Mesendoderm (in vitro differentiated cells): ENCODE measurements around the gene PLCXD3.
A peak's percentile ranks its signal among the peaks of the same experiment; 100 is the strongest.

Experiments used
- DNase-seq: peaks from one replicate; pipeline ENCODE4 v3.0.0; 2013
- H2AK5ac ChIP-seq: 2 replicates; pipeline ENCODE4 v1.6.1; 2013; ENCODE audit warnings: low read length, inconsistent platforms
- H2BK120ac ChIP-seq: 2 replicates; pipeline ENCODE4 v1.6.1; 2013; ENCODE audit warnings: low read depth, mild to moderate bottlenecking, low read length, moderate library complexity, mixed read lengths
- H2BK15ac ChIP-seq: replicated peaks from 2 replicates; pipeline ENCODE4 v1.6.1; 2013; ENCODE audit warnings: low read depth, mild to moderate bottlenecking, moderate library complexity
- H2BK5ac ChIP-seq: 2 replicates; pipeline ENCODE4 v1.6.1; 2013; ENCODE audit warnings: low read length, inconsistent platforms
- H3K18ac ChIP-seq: 2 replicates; pipeline ENCODE4 v1.6.1; 2013; ENCODE audit warnings: mild to moderate bottlenecking, low read length, mixed read lengths
- H3K23ac ChIP-seq: one replicate; pipeline ENCODE4 v1.6.1; 2013; ENCODE audit warnings: low read length
- H3K27ac ChIP-seq: 2 replicates; pipeline ENCODE4 v1.5.1; 2013; ENCODE audit warnings: low read depth, mild to moderate bottlenecking, inconsistent platforms, low read length, moderate library complexity
- H3K27me3 ChIP-seq: 2 replicates; pipeline ENCODE4 v1.6.1; 2013; ENCODE audit warnings: low read length, control low read depth, mild to moderate bottlenecking, inconsistent platforms; ENCODE audit not compliant: insufficient read depth, poor library complexity
- H3K36me3 ChIP-seq: 2 replicates; pipeline ENCODE4 v1.6.1; 2013; ENCODE audit warnings: low read length, inconsistent platforms; ENCODE audit not compliant: control insufficient read depth, insufficient read depth
- H3K4ac ChIP-seq: one replicate; pipeline ENCODE4 v1.6.1; 2013; ENCODE audit warnings: low read depth, mild to moderate bottlenecking, low read length, moderate library complexity
- H3K4me1 ChIP-seq: 2 replicates; pipeline ENCODE4 v1.6.1; 2013; ENCODE audit warnings: low read depth, low read length, inconsistent platforms; ENCODE audit not compliant: control insufficient read depth
- H3K4me2 ChIP-seq: 2 replicates; pipeline ENCODE4 v1.6.1; 2013; ENCODE audit warnings: low read length
- H3K4me3 ChIP-seq: 2 replicates; pipeline ENCODE4 v1.5.1; 2013; ENCODE audit warnings: mild to moderate bottlenecking, low read length
- H3K56ac ChIP-seq: one replicate; pipeline ENCODE4 v1.6.1; 2013; ENCODE audit warnings: low read length
- H3K79me1 ChIP-seq: 2 replicates; pipeline ENCODE4 v1.6.1; 2013; ENCODE audit warnings: low read length, inconsistent platforms
- H3K79me2 ChIP-seq: 2 replicates; pipeline ENCODE4 v1.6.1; 2013; ENCODE audit warnings: mild to moderate bottlenecking, low read length; ENCODE audit not compliant: control insufficient read depth, insufficient read depth
- H3K9ac ChIP-seq: 2 replicates; pipeline ENCODE4 v1.6.1; 2013; ENCODE audit warnings: low read length, inconsistent platforms
- H4K5ac ChIP-seq: one replicate; pipeline ENCODE4 v1.6.1; 2013; ENCODE audit warnings: low read length
- H4K8ac ChIP-seq: one replicate; pipeline ENCODE4 v1.6.1; 2013; ENCODE audit warnings: low read depth, mild to moderate bottlenecking, control low read depth, low read length, moderate library complexity
- WGBS: extraction: QIAGEN DNeasy Blood & Tissue Kit; methylation state at CpG from one replicate; pipeline ENCODE4 v1.1.7; 2013; ENCODE audit warnings: low lambda C conversion rate, missing lambda C conversion rate; ENCODE audit not compliant: insufficient coverage; ENCODE audit errors: extremely low coverage; 5-methylcytosine and 5-hydroxymethylcytosine counted together

The PLCXD3 gene

GRCh38 chr5:41413074-41413473, 97.3 kb downstream of the PLCXD3 start:
- Histone ChIP-seq H2BK15ac (no peak overlapping the region), H4K8ac (no peak overlapping the region), H3K79me1 (no peaks in the 10 kb centered on the region), H3K79me2 (no peaks in the 10 kb centered on the region), H2BK120ac (peak overlapping the region; percentile 61), H2AK5ac (no peak overlapping the region), H3K23ac (no peak overlapping the region), H3K4ac (no peak overlapping the region), H3K4me1 (no peaks in the 10 kb centered on the region), H2BK5ac (no peak overlapping the region), H3K36me3 (no peaks in the 10 kb centered on the region), H3K4me3 (no peak overlapping the region), H4K5ac (no peak overlapping the region), H3K4me2 (no peak overlapping the region), H3K56ac (no peak overlapping the region), H3K27me3 (no peaks in the 10 kb centered on the region), H3K27ac (no peak overlapping the region), H3K18ac (no peak overlapping the region), H3K9ac (no peak overlapping the region)
- no CpG with 5 or more reads among the region's 1 CpG for WGBS
- DNase-seq, result no peak

GRCh38 chr5:41412496-41412895, 97.9 kb downstream of the PLCXD3 start:
- no peak overlapping the region for H3K4me2 ChIP-seq
- no peak overlapping the region for H3K4me3 ChIP-seq
- no peak overlapping the region for H2AK5ac ChIP-seq
- H4K8ac ChIP-seq, result no peak overlapping the region
- H3K4ac ChIP-seq, result no peak overlapping the region
- H4K5ac ChIP-seq, result no peak overlapping the region
- H2BK15ac ChIP-seq, result no peak overlapping the region
- no peak overlapping the region for H3K27ac ChIP-seq
- peak; percentile 9 for DNase-seq
- no peak overlapping the region for H3K56ac ChIP-seq
- H3K4me1 ChIP-seq, result no peaks in the 10 kb centered on the region
- no peak overlapping the region for H3K18ac ChIP-seq
- no peak overlapping the region for H2BK120ac ChIP-seq
- WGBS, result no CpG with 5 or more reads among the region's 2 CpGs
- no peak overlapping the region for H3K9ac ChIP-seq
- no peak overlapping the region for H2BK5ac ChIP-seq
- H3K23ac ChIP-seq, result no peak overlapping the region
- no peaks in the 10 kb centered on the region for H3K79me2 ChIP-seq
- no peaks in the 10 kb centered on the region for H3K79me1 ChIP-seq
- no peaks in the 10 kb centered on the region for H3K27me3 ChIP-seq
- H3K36me3 ChIP-seq, result no peaks in the 10 kb centered on the region

GRCh38 chr5:41410737-41411136, 99.7 kb downstream of the PLCXD3 start:
- no CpG with 5 or more reads among the region's 4 CpGs for WGBS
- Histone ChIP-seq H3K18ac (peak overlapping the region; percentile 51), H2BK120ac (no peak overlapping the region), H2BK15ac (no peak overlapping the region), H3K4me3 (no peak overlapping the region), H3K79me2 (no peaks in the 10 kb centered on the region), H3K4me2 (no peak overlapping the region), H3K27ac (peak overlapping the region; percentile 34), H3K27me3 (no peaks in the 10 kb centered on the region), H3K23ac (no peak overlapping the region), H4K8ac (no peak overlapping the region), H3K36me3 (no peaks in the 10 kb centered on the region), H3K4me1 (no peaks in the 10 kb centered on the region), H3K79me1 (no peaks in the 10 kb centered on the region), H2BK5ac (peak overlapping the region; percentile 43), H3K4ac (no peak overlapping the region), H3K9ac (no peak overlapping the region), H3K56ac (peak overlapping the region; percentile 3), H4K5ac (peak overlapping the region; percentile 68), H2AK5ac (no peak overlapping the region)
- peak; percentile 62 for DNase-seq

GRCh38 chr5:41410307-41410706, 100.1 kb downstream of the PLCXD3 start:
- Histone ChIP-seq H3K27me3 (no peaks in the 10 kb centered on the region), H2BK15ac (no peak overlapping the region), H3K9ac (no peak overlapping the region), H3K79me1 (no peaks in the 10 kb centered on the region), H3K23ac (no peak overlapping the region), H2AK5ac (no peak overlapping the region), H3K18ac (peak overlapping the region; percentile 51), H2BK120ac (no peak overlapping the region), H3K4me2 (no peak overlapping the region), H4K8ac (no peak overlapping the region), H3K27ac (peak overlapping the region; percentile 34), H3K56ac (peak overlapping the region; percentile 3), H3K79me2 (no peaks in the 10 kb centered on the region), H3K36me3 (no peaks in the 10 kb centered on the region), H3K4ac (no peak overlapping the region), H4K5ac (peak overlapping the region; percentile 68), H2BK5ac (peak overlapping the region; percentile 43), H3K4me3 (no peak overlapping the region), H3K4me1 (no peaks in the 10 kb centered on the region)
- DNase-seq, result no peak
- no CpG with 5 or more reads among the region's 9 CpGs for WGBS

- Histone ChIP-seq H2BK120ac (no peak overlapping the region), H3K23ac (no peak overlapping the region), H3K56ac (no peak overlapping the region), H3K4me3 (no peak overlapping the region), H3K18ac (peak overlapping the region; percentile 28), H3K36me3 (no peaks in the 10 kb centered on the region), H2BK5ac (no peak overlapping the region), H3K79me2 (no peaks in the 10 kb centered on the region), H3K4me1 (no peaks in the 10 kb centered on the region), H3K79me1 (no peaks in the 10 kb centered on the region), H2AK5ac (no peak overlapping the region), H4K5ac (no peak overlapping the region), H3K27ac (no peak overlapping the region), H4K8ac (no peak overlapping the region), H3K27me3 (no peaks in the 10 kb centered on the region), H3K9ac (no peak overlapping the region), H2BK15ac (no peak overlapping the region), H3K4ac (no peak overlapping the region), H3K4me2 (no peak overlapping the region)
- WGBS, result no CpG with 5 or more reads among the region's 6 CpGs
- peak; percentile 33 for DNase-seq
Observed at GRCh38 chr5:41408676-41409443, 101.5 kb downstream of the PLCXD3 start.

GRCh38 chr5:41406936-41407335, 103.5 kb downstream of the PLCXD3 start:
- DNase-seq, result no peak
- Histone ChIP-seq H2AK5ac (no peak overlapping the region), H3K4me2 (no peak overlapping the region), H3K4ac (no peak overlapping the region), H3K36me3 (no peaks in the 10 kb centered on the region), H4K5ac (no peak overlapping the region), H4K8ac (no peak overlapping the region), H3K9ac (no peak overlapping the region), H3K27ac (no peak overlapping the region), H2BK120ac (peak overlapping the region; percentile 61), H2BK5ac (no peak overlapping the region), H3K4me3 (no peak overlapping the region), H2BK15ac (no peak overlapping the region), H3K4me1 (no peaks in the 10 kb centered on the region), H3K79me2 (no peaks in the 10 kb centered on the region), H3K56ac (no peak overlapping the region), H3K23ac (no peak overlapping the region), H3K18ac (no peak overlapping the region), H3K27me3 (no peaks in the 10 kb centered on the region), H3K79me1 (no peaks in the 10 kb centered on the region)
- WGBS, result no CpG with 5 or more reads among the region's 1 CpG
